GM18511 (cell line): ENCODE data around the gene CNPPD1.
"Not testable (repeated sequence)": the region's sequence is repeated elsewhere in the genome, so short reads cannot be mapped to it uniquely, and the experiment has no call there.

Source experiments
- ATAC-seq: cut with Tn5 transposase; IDR thresholded peaks from one replicate; pipeline ENCODE4 v1.9.1; 2021; ENCODE audit warnings: mild to moderate bottlenecking, moderate library complexity; ENCODE audit not compliant: unreplicated experiment

Gene CNPPD1

GRCh38 chr2:219209236-219210195, 32.8 kb upstream of the CNPPD1 start:
- no peak for ATAC-seq

GRCh38 chr2:219207884-219208740, 31.4 kb upstream of the CNPPD1 start:
- ATAC-seq, result no peak

GRCh38 chr2:219207134-219207883, 30.6 kb upstream of the CNPPD1 start:
- no peak for ATAC-seq

GRCh38 chr2:219206328-219207133, 29.8 kb upstream of the CNPPD1 start, which contains the start of gene ZFAND2B:
TSS of gene ZFAND2B (plus strand) at chr2:219206782. CDS start at chr2:219206988, 206 bp downstream.
- peak; percentile 99 for ATAC-seq

GRCh38 chr2:219205981-219206327, 29.2 kb upstream of the CNPPD1 start:
- no peak for ATAC-seq

GRCh38 chr2:219205165-219205538, 28.4 kb upstream of the CNPPD1 start:
- ATAC-seq, result no peak

- no peak for ATAC-seq
Measured at GRCh38 chr2:219204425-219205164, 27.9 kb upstream of the CNPPD1 start.

- ATAC-seq, result not testable (repeated sequence)
Measured at GRCh38 chr2:219201331-219201730, 24.6 kb upstream of the CNPPD1 start.

GRCh38 chr2:219200502-219201326, 24.0 kb upstream of the CNPPD1 start:
- ATAC-seq, result not testable (repeated sequence)

GRCh38 chr2:219199470-219200211, 22.9 kb upstream of the CNPPD1 start:
- no peak for ATAC-seq

GRCh38 chr2:219198974-219199373, 22.2 kb upstream of the CNPPD1 start:
- ATAC-seq, result no peak

- no peak for ATAC-seq
Measured at GRCh38 chr2:219197388-219197787, 20.7 kb upstream of the CNPPD1 start.

- ATAC-seq, result no peak
Measured at GRCh38 chr2:219186754-219187456, 10.2 kb upstream of the CNPPD1 start.

GRCh38 chr2:219184121-219184520, 7.4 kb upstream of the CNPPD1 start:
- no peak for ATAC-seq

- ATAC-seq, result no peak
Measured at GRCh38 chr2:219183151-219183772, 6.5 kb upstream of the CNPPD1 start.

- ATAC-seq, result no peak
Measured at GRCh38 chr2:219182331-219183150, 5.8 kb upstream of the CNPPD1 start.
